ENCODE measurements around the gene NME2. TPM values are rescaled to one million over a fixed set of nuclear protein-coding genes. Genes with fewer than 3 reads are reported as not detected.

Gene NME2
- total RNA-seq, 1 donor from 2014 or later = 476 TPM

DNA sequence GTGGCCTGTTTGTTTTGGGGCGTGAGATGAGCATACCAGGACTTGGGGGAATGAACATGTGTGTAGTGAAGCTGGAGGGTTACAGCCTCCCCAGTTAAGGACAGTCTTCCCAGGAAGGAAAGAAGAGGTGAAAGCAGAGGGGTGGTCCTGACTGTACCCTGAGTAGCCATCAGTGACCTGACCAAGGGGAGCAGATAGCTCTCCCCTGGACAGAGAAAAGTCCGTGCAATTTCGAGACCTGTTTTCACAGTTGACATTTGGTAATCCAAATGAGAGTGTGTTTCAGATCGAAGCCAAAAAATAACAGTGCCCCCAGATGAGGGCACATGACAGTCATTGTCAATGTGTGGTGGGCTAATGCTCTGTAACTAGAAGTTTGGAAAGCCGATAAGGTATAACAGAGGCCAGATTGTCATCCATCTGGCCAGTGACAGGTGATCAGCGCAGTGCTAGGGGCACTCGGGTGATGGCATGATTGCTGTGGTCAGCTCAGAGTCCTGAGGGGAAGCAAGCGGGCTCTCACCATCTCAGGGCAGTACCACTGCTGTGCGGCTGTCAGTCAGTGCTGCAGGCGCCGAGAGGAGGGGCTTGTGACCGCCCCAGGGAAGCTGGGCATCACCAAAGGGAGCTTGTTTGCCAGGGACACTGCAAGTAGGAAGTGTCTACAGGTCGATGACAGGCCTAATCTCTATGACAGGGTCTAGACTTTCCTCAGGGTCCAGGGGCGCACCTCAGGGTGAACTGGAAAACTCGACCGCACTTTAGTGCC is 1.1 kb upstream of the NME2 start:
- Mint-ChIP-seq H3K27ac (ENCODE audit: unreplicated experiment) (peak overlapping the region; percentile 91), H3K27me3 (ENCODE audit: unreplicated experiment) (peaks cover 15% of the 10 kb centered on the region), H3K36me3 (ENCODE audit: low read depth, unreplicated experiment) (peaks cover 29% of the 10 kb centered on the region), H3K4me3 (ENCODE audit: unreplicated experiment) (peak overlapping the region; percentile 98), H3K9me3 (ENCODE audit: unreplicated experiment) (no peaks in the 10 kb centered on the region), H3K4me1 (ENCODE audit: unreplicated experiment) (peaks cover 7% of the 10 kb centered on the region)
- peak; percentile 12 for DNase-seq (ENCODE audit: low spot score)
- TF ChIP-seq, protein P1, sequence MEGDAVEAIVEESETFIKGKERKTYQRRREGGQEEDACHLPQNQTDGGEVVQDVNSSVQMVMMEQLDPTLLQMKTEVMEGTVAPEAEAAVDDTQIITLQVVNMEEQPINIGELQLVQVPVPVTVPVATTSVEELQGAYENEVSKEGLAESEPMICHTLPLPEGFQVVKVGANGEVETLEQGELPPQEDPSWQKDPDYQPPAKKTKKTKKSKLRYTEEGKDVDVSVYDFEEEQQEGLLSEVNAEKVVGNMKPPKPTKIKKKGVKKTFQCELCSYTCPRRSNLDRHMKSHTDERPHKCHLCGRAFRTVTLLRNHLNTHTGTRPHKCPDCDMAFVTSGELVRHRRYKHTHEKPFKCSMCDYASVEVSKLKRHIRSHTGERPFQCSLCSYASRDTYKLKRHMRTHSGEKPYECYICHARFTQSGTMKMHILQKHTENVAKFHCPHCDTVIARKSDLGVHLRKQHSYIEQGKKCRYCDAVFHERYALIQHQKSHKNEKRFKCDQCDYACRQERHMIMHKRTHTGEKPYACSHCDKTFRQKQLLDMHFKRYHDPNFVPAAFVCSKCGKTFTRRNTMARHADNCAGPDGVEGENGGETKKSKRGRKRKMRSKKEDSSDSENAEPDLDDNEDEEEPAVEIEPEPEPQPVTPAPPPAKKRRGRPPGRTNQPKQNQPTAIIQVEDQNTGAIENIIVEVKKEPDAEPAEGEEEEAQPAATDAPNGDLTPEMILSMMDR (IDR thresholded peaks at IDR 0.05; ENCODE audit: unreplicated experiment) = no peak

DNA sequence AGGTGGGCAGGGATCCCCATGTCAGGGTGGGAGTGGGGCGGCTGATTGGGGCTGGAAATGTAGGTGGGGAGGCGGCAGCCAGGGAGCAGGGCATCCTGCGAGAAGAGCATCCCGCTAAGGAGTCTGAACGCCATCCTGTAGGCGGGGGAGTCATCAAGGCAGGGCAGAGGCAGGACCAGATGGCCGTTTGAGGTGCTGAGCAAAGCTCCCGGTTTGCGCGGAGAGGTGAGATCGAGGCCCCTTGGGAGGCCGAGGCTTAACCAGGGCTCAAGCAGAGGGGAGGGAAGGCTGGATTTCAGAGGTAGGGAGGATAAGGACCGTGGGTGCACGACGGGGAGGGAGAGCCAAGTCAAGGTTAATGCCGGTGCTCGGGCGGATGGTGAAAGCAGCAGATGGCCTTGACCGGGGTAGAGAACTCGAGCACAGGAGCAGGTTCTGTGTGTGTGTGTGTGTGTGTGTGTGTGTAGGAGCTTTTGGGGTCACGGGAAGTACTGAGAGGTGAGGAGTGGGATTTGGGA is 472 bp upstream of the NME2 start:
- TF ChIP-seq, protein P1 (IDR thresholded peaks at IDR 0.05; ENCODE audit: unreplicated experiment) = no peak
- peaks cover 15% of the 10 kb centered on the region for H3K27me3 Mint-ChIP-seq (ENCODE audit: unreplicated experiment)
- peak overlapping the region; percentile 98 for H3K4me3 Mint-ChIP-seq (ENCODE audit: unreplicated experiment)
- peaks cover 7% of the 10 kb centered on the region for H3K4me1 Mint-ChIP-seq (ENCODE audit: unreplicated experiment)
- no peaks in the 10 kb centered on the region for H3K9me3 Mint-ChIP-seq (ENCODE audit: unreplicated experiment)
- peak; percentile 16 for DNase-seq (ENCODE audit: low spot score)
- peak overlapping the region; percentile 91 for H3K27ac Mint-ChIP-seq (ENCODE audit: unreplicated experiment)
- peaks cover 28% of the 10 kb centered on the region for H3K36me3 Mint-ChIP-seq (ENCODE audit: low read depth, unreplicated experiment)

DNA sequence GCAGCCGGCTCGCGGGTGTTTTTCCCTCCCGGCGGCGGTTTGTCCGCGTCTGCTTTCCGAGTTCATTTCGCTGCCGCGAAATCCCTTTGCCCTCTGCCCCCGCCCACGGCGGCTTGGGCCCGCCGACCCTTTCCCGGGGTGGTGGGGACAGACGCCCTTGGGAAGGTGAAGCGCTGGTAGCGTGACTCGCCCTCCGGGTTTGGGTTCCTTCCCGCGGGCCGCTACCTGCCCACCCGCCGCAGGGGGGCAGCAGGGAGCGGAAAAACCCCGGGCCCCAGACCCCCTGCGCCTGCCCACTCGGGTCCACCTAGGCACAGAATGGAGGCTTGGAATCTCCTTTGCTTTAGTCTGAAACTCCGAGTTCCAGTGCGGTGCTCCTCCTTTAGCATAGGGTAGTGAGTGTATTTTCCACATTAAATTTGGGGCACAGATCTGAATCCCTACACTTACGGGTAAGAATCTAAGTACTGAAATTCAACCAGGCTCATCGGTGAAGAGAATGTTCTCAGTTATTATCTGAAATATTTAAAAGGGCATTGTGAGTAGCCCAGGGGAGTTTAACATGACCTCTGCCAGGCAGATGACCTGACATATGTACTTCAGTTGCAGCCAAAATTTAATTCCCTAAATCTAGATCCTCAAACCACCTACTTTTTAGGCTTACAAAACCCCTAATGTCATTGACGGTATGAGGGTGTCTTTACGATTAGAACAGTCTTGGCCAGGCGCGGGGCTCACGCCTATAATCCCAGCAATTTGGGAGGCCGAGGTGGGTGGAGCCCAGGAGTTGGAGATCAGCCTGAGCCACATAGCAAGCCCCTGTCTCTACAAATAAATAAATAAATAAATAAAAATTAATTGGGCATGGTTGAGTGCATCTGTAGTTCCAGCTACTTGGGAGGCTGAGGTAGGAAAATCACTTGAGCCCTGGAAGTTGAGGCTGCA is 1.0 kb downstream of the NME2 start:
- H3K27ac Mint-ChIP-seq (ENCODE audit: unreplicated experiment) = peak overlapping the region; percentile 70
- TF ChIP-seq, protein P1 (IDR thresholded peaks at IDR 0.05; ENCODE audit: unreplicated experiment) = peak; percentile 86
- peaks cover 15% of the 10 kb centered on the region for H3K27me3 Mint-ChIP-seq (ENCODE audit: unreplicated experiment)
- DNase-seq (ENCODE audit: low spot score) = peak; percentile 79
- peak overlapping the region; percentile 88 for H3K4me3 Mint-ChIP-seq (ENCODE audit: unreplicated experiment)
- H3K4me1 Mint-ChIP-seq (ENCODE audit: unreplicated experiment) = peaks cover 7% of the 10 kb centered on the region
- H3K9me3 Mint-ChIP-seq (ENCODE audit: unreplicated experiment) = no peaks in the 10 kb centered on the region
- H3K36me3 Mint-ChIP-seq (ENCODE audit: low read depth, unreplicated experiment) = peaks cover 23% of the 10 kb centered on the region

DNA sequence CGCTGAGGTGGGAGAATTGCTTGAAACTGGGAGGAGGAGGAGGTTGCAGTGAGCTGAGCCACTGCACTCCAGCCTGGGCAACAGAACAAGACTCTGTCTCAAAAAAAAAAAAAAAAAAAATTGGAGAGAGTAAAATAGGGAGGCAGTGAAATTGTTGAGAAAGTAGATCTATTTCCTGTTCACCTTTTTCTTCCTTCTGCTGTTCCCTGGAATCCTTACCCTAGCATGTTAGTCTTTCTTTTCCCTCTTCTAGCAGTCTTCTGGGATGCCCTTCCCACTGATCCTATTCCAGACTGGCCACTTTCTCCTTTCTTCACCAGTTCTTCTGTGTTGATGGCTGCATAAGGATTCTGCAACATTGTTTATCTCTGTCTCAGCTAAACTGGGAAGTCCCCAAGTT is 3.1 kb downstream of the NME2 start:
- peaks cover 18% of the 10 kb centered on the region for H3K36me3 Mint-ChIP-seq (ENCODE audit: low read depth, unreplicated experiment)
- no peaks in the 10 kb centered on the region for H3K9me3 Mint-ChIP-seq (ENCODE audit: unreplicated experiment)
- no peak overlapping the region for H3K27ac Mint-ChIP-seq (ENCODE audit: unreplicated experiment)
- TF ChIP-seq, protein P1 (IDR thresholded peaks at IDR 0.05; ENCODE audit: unreplicated experiment) = no peak
- peaks cover 7% of the 10 kb centered on the region for H3K4me1 Mint-ChIP-seq (ENCODE audit: unreplicated experiment)
- no peak overlapping the region for H3K4me3 Mint-ChIP-seq (ENCODE audit: unreplicated experiment)
- no peak for DNase-seq (ENCODE audit: low spot score)
- H3K27me3 Mint-ChIP-seq (ENCODE audit: unreplicated experiment) = peaks cover 15% of the 10 kb centered on the region
